Measurements from ENCODE around the gene SHD. TPM values are rescaled to one million over a fixed set of nuclear protein-coding genes. Genes with fewer than 3 reads are reported as not detected.
A peak's percentile ranks its signal among the peaks of the same experiment; 100 is the strongest.

SHD gene
- total and polyA plus RNA-seq, 9 of the 15 experiments (the other 6 are each of a cell fraction or from before 2014, with no cell fraction given) = 0.05 to 0.62 (median 0.15) TPM; not detected in 5

DNA sequence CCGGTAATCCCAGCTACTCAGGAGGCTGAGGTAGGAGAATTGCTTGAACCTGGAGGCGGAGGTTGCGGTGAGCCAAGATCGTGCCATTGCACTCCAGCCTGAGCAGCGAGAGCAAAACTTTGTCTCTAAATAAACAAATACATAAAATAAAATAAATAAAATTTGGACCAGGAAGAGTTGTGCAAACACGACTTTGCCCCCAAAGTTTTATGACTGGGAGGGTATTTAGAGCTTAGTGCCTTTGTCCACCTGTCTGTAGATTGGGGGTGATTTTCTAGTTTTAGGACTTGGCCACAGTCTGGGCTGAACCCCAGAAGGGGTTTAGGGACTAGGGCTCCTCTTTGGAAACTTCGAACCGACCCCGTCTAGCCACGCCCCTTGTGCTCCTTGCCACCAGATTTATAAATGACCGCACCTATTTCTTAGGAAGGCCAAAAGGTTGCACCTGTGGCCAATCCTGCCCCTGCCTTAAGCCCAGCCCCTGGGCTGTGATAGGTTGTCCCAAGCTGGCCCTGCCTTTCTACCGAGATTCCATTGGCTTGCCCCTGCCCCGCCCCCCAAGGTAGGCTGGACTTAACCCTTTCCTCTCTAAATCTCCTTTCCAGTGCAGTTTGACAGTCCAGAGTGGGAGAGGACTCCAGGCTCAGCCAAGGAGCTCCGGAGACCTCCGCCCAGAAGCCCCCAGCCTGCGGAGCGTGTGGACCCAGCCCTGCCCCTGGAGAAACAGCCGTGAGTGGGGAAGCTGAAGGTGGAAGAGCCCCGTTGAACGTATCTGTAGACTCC, 5.3 kb downstream of the SHD start (continued):
- TF ChIP-seq, protein P1, sequence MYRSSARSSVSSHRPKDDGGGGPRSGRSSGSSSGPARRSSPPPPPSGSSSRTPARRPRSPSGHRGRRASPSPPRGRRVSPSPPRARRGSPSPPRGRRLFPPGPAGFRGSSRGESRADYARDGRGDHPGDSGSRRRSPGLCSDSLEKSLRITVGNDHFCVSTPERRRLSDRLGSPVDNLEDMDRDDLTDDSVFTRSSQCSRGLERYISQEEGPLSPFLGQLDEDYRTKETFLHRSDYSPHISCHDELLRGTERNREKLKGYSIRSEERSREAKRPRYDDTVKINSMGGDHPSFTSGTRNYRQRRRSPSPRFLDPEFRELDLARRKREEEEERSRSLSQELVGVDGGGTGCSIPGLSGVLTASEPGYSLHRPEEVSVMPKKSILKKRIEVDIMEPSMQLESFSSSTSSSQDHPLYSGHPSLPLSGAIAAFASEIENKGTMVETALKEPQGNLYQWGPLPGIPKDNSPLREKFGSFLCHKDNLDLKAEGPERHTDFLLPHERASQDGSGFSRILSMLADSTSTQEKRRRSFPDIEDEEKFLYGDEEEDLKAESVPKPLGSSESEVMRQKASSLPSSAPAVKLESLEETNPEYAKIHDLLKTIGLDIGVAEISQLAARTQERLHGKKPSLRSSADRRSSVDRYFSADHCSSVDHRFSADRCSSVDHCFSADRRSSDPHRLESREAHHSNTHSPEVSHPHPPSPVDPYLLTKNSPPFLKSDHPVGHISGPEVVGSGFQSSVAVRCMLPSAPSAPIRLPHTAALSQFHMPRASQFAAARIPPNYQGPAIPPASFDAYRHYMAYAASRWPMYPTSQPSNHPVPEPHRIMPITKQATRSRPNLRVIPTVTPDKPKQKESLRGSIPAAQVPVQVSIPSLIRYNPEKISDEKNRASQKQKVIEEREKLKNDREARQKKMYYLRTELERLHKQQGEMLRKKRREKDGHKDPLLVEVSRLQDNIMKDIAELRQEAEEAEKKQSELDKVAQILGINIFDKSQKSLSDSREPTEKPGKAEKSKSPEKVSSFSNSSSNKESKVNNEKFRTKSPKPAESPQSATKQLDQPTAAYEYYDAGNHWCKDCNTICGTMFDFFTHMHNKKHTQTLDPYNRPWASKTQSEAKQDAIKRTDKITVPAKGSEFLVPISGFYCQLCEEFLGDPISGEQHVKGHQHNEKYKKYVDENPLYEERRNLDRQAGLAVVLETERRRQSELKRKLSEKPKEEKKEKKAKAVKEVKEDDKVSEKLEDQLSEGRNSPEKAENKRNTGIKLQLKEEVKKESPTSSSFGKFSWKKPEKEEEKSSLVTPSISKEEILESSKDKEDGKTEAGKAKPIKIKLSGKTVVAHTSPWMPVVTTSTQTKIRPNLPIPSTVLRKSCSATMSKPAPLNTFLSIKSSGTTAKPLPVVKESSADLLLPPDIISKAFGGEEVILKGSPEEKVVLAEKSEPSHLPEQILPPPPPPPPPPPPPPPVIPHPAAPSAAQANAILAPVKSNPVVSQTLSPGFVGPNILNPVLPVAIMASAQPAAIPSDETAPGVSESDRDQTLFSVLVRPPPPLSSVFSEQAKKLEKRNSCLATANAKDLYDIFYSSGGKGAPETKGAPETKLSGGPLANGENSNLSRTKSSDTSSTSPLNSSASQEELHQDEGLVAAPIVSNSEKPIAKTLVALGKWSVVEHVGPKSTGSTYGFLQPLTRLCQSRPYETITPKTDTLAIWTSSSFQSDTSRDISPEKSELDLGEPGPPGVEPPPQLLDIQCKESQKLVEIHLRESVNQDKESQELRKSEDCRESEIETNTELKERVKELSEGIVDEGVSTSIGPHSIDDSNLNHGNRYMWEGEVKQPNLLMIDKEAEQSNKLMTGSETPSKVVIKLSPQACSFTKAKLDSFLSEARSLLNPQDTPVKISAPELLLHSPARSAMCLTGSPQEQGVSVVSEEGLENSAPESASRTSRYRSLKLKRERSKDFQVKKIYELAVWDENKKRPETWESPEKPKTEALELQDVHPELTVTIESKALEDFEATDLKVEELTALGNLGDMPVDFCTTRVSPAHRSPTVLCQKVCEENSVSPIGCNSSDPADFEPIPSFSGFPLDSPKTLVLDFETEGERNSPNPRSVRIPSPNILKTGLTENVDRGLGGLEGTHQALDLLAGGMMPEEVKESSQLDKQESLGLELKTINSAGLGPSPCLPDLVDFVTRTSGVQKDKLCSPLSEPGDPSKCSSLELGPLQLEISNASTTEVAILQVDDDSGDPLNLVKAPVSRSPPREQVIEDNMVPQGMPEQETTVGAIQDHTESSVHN (IDR thresholded peaks at IDR 0.05; ENCODE audit: borderline replicate concordance in 1 of 2, low read depth in 1 of 2) = no peak
- TF ChIP-seq YY1 (IDR thresholded peaks at IDR 0.05; ENCODE audit: borderline replicate concordance in 1 of 3, control insufficient read depth in 1 of 3, extremely low read depth in 1 of 3, insufficient read depth in 3 of 3, insufficient read length in 1 of 3, insufficient replicate concordance in 2 of 3, low read depth in 1 of 3, low read length in 2 of 3) (no peak), SP2 (IDR thresholded peaks at IDR 0.05; ENCODE audit: extremely low read depth, low read depth, low read length, poor library complexity, severe bottlenecking) (peak; percentile 44), RBM14 (IDR thresholded peaks at IDR 0.05; ENCODE audit: borderline replicate concordance, insufficient read depth, low read depth, low read length) (no peak), IFI16 (CRISPR knock-in tag; IDR thresholded peaks at IDR 0.05) (no peak), RCOR1 (IDR thresholded peaks at IDR 0.05; ENCODE audit: borderline replicate concordance in 1 of 2, low read depth in 2 of 2, low read length in 2 of 2) (peak in 1 of 2 experiments; percentile 77; a peak in 2 of 4 replicates), SNRNP70 (optimal IDR thresholded peaks at IDR 0.05; ENCODE audit: low read depth, low read length) (no peak), ZBTB7A (IDR thresholded peaks at IDR 0.05; ENCODE audit: borderline replicate concordance, control insufficient read depth, low read depth, low read length) (no peak), FOS (IDR thresholded peaks at IDR 0.05; ENCODE audit: extremely low read depth, insufficient read length) (peak; percentile 86), ZNF431 (CRISPR knock-in tag; IDR thresholded peaks at IDR 0.05) (no peak)
